ENCODE data around the gene TUBGCP6.

The TUBGCP6 gene

DNA sequence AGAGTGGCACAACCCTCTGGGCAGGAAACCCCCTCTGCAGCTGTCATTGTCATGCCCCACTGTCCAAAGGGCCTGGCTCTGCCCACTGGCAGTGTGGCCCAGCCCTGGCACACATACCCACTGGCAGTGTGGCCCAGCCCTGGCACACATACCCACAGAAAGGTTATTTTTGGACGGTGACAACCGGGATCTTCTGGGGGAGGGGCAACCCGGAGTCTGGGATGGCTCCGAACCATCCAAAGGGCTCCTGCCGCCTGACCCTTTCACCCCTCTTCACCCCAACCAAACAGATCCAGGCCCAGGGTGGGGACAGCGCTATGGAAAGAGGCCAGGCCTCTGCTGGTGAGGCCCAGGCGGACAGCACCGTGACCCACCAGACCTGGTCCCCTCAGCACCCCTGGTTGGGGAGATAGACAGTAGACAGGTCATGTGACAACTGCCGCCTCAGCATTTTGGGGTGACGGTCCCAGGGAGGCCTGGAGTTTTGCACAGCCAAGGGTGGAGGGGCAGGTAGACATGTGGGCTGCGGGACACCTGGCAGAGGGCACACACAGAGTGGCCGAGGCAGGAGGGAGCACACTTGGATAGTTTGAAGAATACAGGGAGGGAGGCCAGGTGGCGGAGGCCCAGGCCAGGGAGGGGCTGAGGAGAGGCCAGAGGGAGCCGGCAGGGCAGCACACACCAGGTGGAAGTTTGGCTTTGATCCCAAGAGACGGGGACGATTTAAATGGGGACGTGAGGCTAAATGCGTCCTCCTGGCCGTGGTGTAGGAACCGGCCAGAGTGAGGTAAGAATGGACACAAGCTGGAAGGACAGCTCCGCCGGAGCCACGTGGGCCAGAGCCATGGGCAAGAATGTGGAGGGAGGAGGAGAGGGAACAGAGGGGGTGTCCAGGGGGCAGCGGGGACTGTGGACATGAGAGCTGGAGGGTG, 13.8 kb upstream of the TUBGCP6 start:
- no peak for TF ChIP-seq MYC (IDR thresholded peaks at IDR 0.05; ENCODE audit: low read depth, low read length)
- TF ChIP-seq POLR2A (IDR thresholded peaks at IDR 0.05; ENCODE audit: extremely low read depth, insufficient read length) = no peak
- TF ChIP-seq, protein P1, sequence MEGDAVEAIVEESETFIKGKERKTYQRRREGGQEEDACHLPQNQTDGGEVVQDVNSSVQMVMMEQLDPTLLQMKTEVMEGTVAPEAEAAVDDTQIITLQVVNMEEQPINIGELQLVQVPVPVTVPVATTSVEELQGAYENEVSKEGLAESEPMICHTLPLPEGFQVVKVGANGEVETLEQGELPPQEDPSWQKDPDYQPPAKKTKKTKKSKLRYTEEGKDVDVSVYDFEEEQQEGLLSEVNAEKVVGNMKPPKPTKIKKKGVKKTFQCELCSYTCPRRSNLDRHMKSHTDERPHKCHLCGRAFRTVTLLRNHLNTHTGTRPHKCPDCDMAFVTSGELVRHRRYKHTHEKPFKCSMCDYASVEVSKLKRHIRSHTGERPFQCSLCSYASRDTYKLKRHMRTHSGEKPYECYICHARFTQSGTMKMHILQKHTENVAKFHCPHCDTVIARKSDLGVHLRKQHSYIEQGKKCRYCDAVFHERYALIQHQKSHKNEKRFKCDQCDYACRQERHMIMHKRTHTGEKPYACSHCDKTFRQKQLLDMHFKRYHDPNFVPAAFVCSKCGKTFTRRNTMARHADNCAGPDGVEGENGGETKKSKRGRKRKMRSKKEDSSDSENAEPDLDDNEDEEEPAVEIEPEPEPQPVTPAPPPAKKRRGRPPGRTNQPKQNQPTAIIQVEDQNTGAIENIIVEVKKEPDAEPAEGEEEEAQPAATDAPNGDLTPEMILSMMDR (IDR thresholded peaks at IDR 0.05; ENCODE audit: low read depth, low read length) = no peak
- TF ChIP-seq, protein P2, sequence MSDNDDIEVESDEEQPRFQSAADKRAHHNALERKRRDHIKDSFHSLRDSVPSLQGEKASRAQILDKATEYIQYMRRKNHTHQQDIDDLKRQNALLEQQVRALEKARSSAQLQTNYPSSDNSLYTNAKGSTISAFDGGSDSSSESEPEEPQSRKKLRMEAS (IDR thresholded peaks at IDR 0.05; ENCODE audit: low read depth, low read length) = no peak
- no peak for DNase-seq (ENCODE audit: low read depth)
- no peak overlapping the region for H3K4me3 ChIP-seq (ENCODE audit: low read depth, low read length)

DNA sequence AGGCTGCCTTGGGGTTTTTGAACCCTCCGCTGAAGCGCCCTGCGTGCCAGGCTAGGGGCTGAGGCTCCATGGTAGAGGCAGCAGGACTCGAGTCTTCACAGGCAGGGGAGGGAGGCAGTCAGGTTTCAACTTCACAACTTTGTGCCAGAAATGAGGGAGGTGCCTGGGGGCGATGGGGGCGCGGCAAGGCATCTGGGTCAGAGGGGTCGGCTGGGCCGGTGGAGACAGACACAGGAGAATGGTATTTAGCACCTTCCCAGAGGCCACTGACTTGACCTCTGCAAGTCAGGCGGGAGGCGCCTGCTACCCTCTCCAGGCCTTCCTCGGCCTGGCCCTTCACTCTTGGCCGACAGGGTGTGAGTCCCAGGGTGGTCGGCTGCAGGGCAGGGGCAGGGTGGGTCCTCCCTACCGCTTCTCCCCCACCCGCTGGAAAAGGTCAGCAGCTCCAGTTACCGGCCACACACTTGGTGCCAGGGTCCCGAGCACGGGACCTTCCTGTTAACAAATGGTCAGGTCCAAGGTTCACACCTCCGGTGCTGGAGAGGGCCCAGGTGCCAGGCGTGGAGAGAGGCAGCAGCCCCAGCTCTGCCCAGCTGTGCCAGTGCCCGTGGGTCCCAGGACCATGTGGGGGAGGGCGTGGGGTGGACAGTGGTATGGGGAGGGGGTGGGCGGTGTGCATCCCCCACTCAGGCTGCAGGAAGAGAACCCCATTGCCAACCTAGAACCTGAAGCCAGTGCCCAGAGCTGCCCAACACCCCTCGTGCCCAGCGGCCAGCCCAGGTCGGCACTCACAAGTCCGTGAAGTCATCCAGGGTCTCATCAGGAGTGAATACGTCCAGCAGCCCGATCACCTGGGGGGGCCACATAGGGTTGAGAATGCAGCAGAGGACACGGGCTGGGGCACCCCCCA, 12.9 kb upstream of the TUBGCP6 start:
- H3K4me3 ChIP-seq (ENCODE audit: low read depth, low read length) = no peak overlapping the region
- no peak for DNase-seq (ENCODE audit: low read depth)
- TF ChIP-seq MYC (IDR thresholded peaks at IDR 0.05; ENCODE audit: low read depth, low read length) (no peak), POLR2A (IDR thresholded peaks at IDR 0.05; ENCODE audit: extremely low read depth, insufficient read length) (no peak)
- TF ChIP-seq, protein P1 (IDR thresholded peaks at IDR 0.05; ENCODE audit: low read depth, low read length) = no peak
- TF ChIP-seq, protein P2 (IDR thresholded peaks at IDR 0.05; ENCODE audit: low read depth, low read length) = no peak

DNA sequence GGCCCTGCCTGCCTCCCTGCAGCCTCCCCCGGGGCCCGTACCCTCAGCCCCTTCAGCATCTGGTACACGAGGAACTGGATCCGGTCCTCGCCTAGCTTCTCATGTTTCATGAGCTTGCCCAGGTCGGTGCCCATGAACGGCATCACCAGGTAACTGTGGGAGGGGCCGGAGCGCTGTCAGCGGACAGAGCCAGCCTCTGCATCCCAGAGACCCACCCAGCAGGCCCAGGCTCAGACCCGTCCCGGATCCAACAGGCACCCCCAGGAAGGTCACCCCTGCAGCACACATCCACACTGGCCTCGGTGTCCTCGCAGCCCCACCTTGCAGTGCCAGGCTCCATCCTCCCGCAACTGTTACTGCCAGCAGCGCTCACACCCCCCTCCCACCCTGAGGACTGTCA, 12.2 kb upstream of the TUBGCP6 start:
- DNase-seq (ENCODE audit: low read depth) = no peak
- TF ChIP-seq, protein P2 (IDR thresholded peaks at IDR 0.05; ENCODE audit: low read depth, low read length) = no peak
- TF ChIP-seq, protein P1 (IDR thresholded peaks at IDR 0.05; ENCODE audit: low read depth, low read length) = no peak
- TF ChIP-seq POLR2A (IDR thresholded peaks at IDR 0.05; ENCODE audit: extremely low read depth, insufficient read length) = no peak
- TF ChIP-seq MYC (IDR thresholded peaks at IDR 0.05; ENCODE audit: low read depth, low read length) = no peak
- no peak overlapping the region for H3K4me3 ChIP-seq (ENCODE audit: low read depth, low read length)

DNA sequence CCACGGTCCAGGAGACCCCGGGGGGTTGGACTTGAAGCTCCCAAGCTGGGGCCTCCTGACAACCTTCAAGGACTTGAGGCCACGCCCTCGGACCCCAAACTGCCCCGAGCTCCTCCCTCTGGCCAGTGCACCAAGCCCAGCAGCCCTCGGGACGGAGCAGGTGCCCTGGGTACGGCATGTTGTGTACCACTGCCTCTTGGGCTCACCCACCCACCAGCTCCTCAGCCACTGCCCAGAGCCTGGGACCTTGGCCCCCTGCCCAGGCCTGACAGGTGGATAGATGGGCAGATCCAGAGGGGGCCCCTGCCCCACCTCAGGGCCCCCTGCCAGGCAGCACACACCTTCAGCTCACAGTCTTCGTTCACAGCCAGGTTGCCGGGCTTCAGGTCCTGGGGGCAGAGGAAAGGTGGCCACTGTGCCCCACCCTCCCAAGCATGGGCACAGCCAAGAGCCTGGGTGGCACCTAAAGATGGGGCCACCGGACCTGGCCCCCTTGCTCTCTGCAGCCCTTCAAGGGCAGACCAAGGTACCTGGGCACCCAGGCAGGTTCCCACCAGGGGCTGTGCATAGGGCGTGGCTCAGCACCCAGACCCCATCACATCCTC, 11.5 kb upstream of the TUBGCP6 start:
- TF ChIP-seq POLR2A (IDR thresholded peaks at IDR 0.05; ENCODE audit: extremely low read depth, insufficient read length) (no peak), MYC (IDR thresholded peaks at IDR 0.05; ENCODE audit: low read depth, low read length) (no peak)
- TF ChIP-seq, protein P1 (IDR thresholded peaks at IDR 0.05; ENCODE audit: low read depth, low read length) = no peak
- TF ChIP-seq, protein P2 (IDR thresholded peaks at IDR 0.05; ENCODE audit: low read depth, low read length) = no peak
- DNase-seq (ENCODE audit: low read depth) = no peak
- H3K4me3 ChIP-seq (ENCODE audit: low read depth, low read length) = no peak overlapping the region

DNA sequence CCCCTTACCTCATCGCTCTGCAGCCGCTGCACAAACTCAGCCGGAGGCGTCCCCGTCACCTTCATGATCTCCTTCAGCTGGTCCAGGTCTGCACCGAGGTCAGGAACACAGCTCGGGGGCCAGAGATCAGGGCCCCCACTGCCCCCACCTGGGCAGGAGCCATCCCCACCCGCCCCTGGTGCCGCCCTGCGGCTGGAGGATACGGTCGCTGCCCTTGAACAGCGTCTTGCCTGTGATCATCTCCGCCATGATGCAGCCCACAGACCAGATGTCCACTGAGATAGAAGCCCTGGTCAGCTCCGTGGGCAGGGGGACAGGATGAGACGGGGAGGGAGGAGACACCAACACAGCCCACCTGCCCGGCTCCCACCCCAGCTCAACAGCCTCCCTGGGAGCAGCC, 10.8 kb upstream of the TUBGCP6 start:
- DNase-seq (ENCODE audit: low read depth) = no peak
- H3K4me3 ChIP-seq (ENCODE audit: low read depth, low read length) = no peak overlapping the region
- TF ChIP-seq, protein P2 (IDR thresholded peaks at IDR 0.05; ENCODE audit: low read depth, low read length) = no peak
- TF ChIP-seq POLR2A (IDR thresholded peaks at IDR 0.05; ENCODE audit: extremely low read depth, insufficient read length) (no peak), MYC (IDR thresholded peaks at IDR 0.05; ENCODE audit: low read depth, low read length) (no peak)
- TF ChIP-seq, protein P1 (IDR thresholded peaks at IDR 0.05; ENCODE audit: low read depth, low read length) = no peak
